ENCODE data around the gene INTS15.

The INTS15 gene

GRCh38 chr7:6644728-6645127 lies 54.9 kb downstream of the INTS15 start:
- no peak for DNase-seq

GRCh38 chr7:6646465-6646864 lies 56.6 kb downstream of the INTS15 start:
- DNase-seq = no peak

- DNase-seq = no peak
These were observed 57.3 kb downstream of the INTS15 start for GRCh38 chr7:6647080-6647479.

GRCh38 chr7:6647541-6647940 lies 57.7 kb downstream of the INTS15 start:
- no peak for DNase-seq

DNA sequence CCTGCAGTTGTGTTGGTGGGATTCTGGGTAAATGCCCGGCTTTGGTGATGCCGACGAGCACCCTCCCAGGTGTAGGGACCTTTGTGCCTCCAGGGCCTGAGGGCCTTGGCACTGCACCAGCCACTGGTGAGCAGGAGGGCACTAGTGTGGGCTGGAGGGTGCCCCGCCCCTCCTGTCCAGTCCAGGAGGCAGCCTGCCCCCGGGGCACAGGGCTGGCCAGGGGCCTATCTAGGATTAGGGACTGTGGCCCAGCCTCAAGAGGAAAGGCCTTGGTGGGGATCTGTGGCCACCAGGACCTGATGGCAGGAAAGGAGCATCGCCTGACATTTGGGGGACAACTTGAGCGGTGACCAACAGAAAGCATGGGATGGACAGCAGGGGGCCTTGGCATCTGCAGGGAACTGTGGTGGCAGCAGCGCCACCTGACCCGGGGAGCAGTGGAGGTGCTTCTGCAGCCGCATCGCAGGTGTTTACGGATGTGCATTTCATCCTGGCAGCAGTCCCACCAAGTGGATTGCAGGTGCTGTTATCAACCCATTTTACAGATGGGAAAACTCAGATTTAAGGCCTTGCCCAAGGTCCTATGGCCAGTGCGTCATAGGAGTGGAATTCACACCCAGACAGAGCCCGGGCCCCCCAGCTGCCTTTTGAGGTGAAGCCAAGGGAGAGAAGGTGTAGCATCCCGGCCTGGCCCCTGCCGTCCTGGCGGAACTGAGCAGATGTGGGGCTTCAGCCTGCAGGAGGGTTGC lies 58.4 kb downstream of the INTS15 start:
- DNase-seq = no peak

- no peak for DNase-seq
These were observed 58.9 kb downstream of the INTS15 start for GRCh38 chr7:6648815-6649104.

- no peak for DNase-seq
These were observed 59.6 kb downstream of the INTS15 start for GRCh38 chr7:6649241-6649961.

- no peak for DNase-seq
These were observed 60.3 kb downstream of the INTS15 start for GRCh38 chr7:6650086-6650485.

- no peak for DNase-seq
These were observed 60.7 kb downstream of the INTS15 start for GRCh38 chr7:6650521-6651011.

DNA sequence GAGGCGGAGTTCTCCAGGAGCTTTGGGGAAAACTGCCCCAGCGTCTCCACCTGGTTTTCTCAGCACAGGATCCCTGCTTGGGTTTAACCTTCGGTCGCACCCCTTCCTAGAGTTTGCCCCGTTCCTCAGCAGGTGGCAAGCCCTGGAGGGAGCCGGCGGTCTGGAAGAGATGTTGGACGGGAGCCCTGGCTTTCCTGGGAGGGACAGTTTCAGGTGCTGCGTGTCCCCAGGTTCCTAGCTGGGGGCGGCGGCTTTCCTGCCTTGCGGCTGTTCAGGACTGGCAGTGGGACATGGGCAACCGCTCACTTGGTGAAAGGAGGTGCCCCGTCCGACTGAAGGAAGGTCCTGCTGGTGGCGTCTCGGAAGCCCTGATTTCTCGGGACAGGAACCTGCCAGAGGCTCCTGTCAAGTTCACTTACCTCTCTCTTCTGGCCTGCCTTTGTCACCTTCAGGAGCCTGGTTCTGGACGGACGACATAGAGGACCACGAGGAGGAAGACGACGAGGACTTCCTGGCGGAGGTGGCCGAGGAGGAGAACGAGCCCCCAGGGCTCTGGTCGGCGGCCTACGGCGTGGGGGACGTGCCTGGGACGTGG lies 62.1 kb downstream of the INTS15 start:
- DNase-seq = no peak

GRCh38 chr7:6652446-6653011 lies 62.7 kb downstream of the INTS15 start:
- DNase-seq = no peak

GRCh38 chr7:6653071-6654003 lies 63.5 kb downstream of the INTS15 start:
- no peak for DNase-seq

GRCh38 chr7:6654113-6654841 lies 64.5 kb downstream of the INTS15 start:
- DNase-seq = no peak

- no peak for DNase-seq
These were observed 65.2 kb downstream of the INTS15 start for GRCh38 chr7:6654842-6655610.

- no peak for DNase-seq
These were observed 66.0 kb downstream of the INTS15 start for GRCh38 chr7:6655636-6656385.

- DNase-seq = no peak
These were observed 66.6 kb downstream of the INTS15 start for GRCh38 chr7:6656413-6656812.
